Caco-2 (cell line): ENCODE results near the gene CLEC16A. TPM values are rescaled to one million over a fixed set of nuclear protein-coding genes. Genes with fewer than 3 reads are reported as not detected.

Experiments used
- BruUV-seq: library from RNA; stranded (reverse); fragments of 400-500 nt; replicated peaks from 2 replicates; lab custom pipeline; 2021; lab: Mats Ljungman, UMichigan
- CTCF ChIA-PET: fragments of 300-600 bp; sonication (Branson Sonifier 250); formaldehyde crosslinking; loops from one replicate; lab custom pipeline; 2022; ENCODE audit warnings: antibody characterized with exemption; lab: Charles Lee
- POLR2A ChIA-PET: fragments of 300-600 bp; sonication (Branson Sonifier 250); formaldehyde crosslinking; loops from one replicate; lab custom pipeline; 2022; ENCODE audit warnings: antibody characterized with exemption; lab: Charles Lee
- DNase-seq, 2 experiments: peaks; one replicate each; pipeline versions ENCODE4 v3.0.0 to v3.0.0-alpha.2; 2020 to 2022
- H3K27me3 ChIP-seq: replicated peaks from 2 replicates; pipeline ENCODE4 v1.6.0; 2011; ENCODE audit warnings: low read length; ENCODE audit not compliant: control insufficient read depth, insufficient read depth
- H3K36me3 ChIP-seq: 2 replicates; pipeline ENCODE4 v1.5.1; 2011; ENCODE audit warnings: low read length; ENCODE audit not compliant: control insufficient read depth, insufficient read depth
- H3K4me1 ChIP-seq: fragments of 250-450 bp; sonication (Bioruptor Pico); 2 replicates; pipeline ENCODE4 v1.5.1; 2020; ENCODE audit warnings: mild to moderate bottlenecking
- H3K4me3 ChIP-seq: 2 replicates; pipeline ENCODE4 v1.5.1; 2011; ENCODE audit warnings: low read depth, mild to moderate bottlenecking, control low read depth, low read length
- H3K9me3 ChIP-seq: fragments of 250-450 bp; sonication (Bioruptor Pico); 2 replicates; pipeline ENCODE4 v1.5.1; 2020; ENCODE audit warnings: mild to moderate bottlenecking, moderate library complexity
- H3K27ac Mint-ChIP-seq: one replicate; pipeline ENCODE4 v1.8.0; 2022; ENCODE audit warnings: mixed read lengths; ENCODE audit not compliant: unreplicated experiment
- H3K27me3 Mint-ChIP-seq: one replicate; pipeline ENCODE4 v1.8.0; 2022; ENCODE audit warnings: mixed read lengths; ENCODE audit not compliant: insufficient read depth, unreplicated experiment
- H3K36me3 Mint-ChIP-seq: one replicate; pipeline ENCODE4 v1.8.0; 2022; ENCODE audit warnings: mild to moderate bottlenecking, mixed read lengths; ENCODE audit not compliant: insufficient read depth, unreplicated experiment
- H3K4me1 Mint-ChIP-seq: one replicate; pipeline ENCODE4 v1.8.0; 2022; ENCODE audit warnings: low read depth, mixed read lengths; ENCODE audit not compliant: unreplicated experiment
- H3K4me3 Mint-ChIP-seq: one replicate; pipeline ENCODE4 v1.8.0; 2022; ENCODE audit warnings: mild to moderate bottlenecking, moderate library complexity, mixed read lengths; ENCODE audit not compliant: unreplicated experiment
- H3K9me3 Mint-ChIP-seq: one replicate; pipeline ENCODE4 v1.8.0; 2022; ENCODE audit warnings: mixed read lengths; ENCODE audit not compliant: unreplicated experiment
- CTCF ChIP-seq, 2 experiments: fragments of 200-600 bp in 1 of 2; IDR thresholded peaks; 1 replicate in 1 of 2; 2 replicates in 1 of 2; pipeline versions ENCODE4 v1.5.1 to v1.8.0; 2011 to 2022; ENCODE audit warnings: antibody characterized with exemption in 1 of 2, control low read depth in 1 of 2, inconsistent platforms in 1 of 2, low read depth in 1 of 2, low read length in 1 of 2, mild to moderate bottlenecking in 1 of 2, moderate library complexity in 1 of 2; ENCODE audit not compliant: insufficient read depth in 1 of 2, severe bottlenecking in 1 of 2, unreplicated experiment in 1 of 2
- intact Hi-C: fragments of 100-400 bp; cut with micrococcal nuclease; formaldehyde crosslinking; loops from one replicate; pipeline ENCODE4 v1.10.0; 2022; ENCODE audit not compliant: unreplicated experiment
- total RNA-seq: library from RNA; stranded (reverse); gene quantifications from 2 replicates; pipeline ENCODE4 v1.2.3, GENCODE V29; 2022

The CLEC16A gene
- total RNA-seq, 1 experiment from 2014 or later, result 27.0 TPM

- Mint-ChIP-seq H3K27ac (no peak overlapping the region), H3K9me3 (no peaks in the 10 kb centered on the region), H3K4me1 (no peaks in the 10 kb centered on the region), H3K27me3 (no peaks in the 10 kb centered on the region), H3K4me3 (no peak overlapping the region), H3K36me3 (peaks cover 8% of the 10 kb centered on the region)
- no peak for DNase-seq
- Histone ChIP-seq H3K9me3 (no peaks in the 10 kb centered on the region), H3K36me3 (no peaks in the 10 kb centered on the region), H3K27me3 (no peaks in the 10 kb centered on the region), H3K4me3 (no peak overlapping the region), H3K4me1 (peaks cover 13% of the 10 kb centered on the region)
- POLR2A ChIA-PET, result no interaction called here
- intact Hi-C loops, result loop anchor here (10.0 kb wide), 1 partner anchor 147 kb away; the partner anchor contains the start of gene SOCS1
- TF ChIP-seq CTCF (IDR thresholded peaks at IDR 0.05; ENCODE audit: insufficient read depth in 1 of 2, low read depth in 1 of 2, low read length in 1 of 2, severe bottlenecking in 1 of 2, unreplicated experiment in 1 of 2), result no peak
- CTCF ChIA-PET, result no interaction called here
- BruUV-seq, result no TSS peak
Observed at GRCh38 chr16:11107780-11108465, 163.6 kb downstream of the CLEC16A start.

- H3K27me3 Mint-ChIP-seq, result no peaks in the 10 kb centered on the region
- ChIA-PET POLR2A (no interaction called here), CTCF (no interaction called here)
- no peaks in the 10 kb centered on the region for H3K4me1 Mint-ChIP-seq
- no peak overlapping the region for H3K27ac Mint-ChIP-seq
- intact Hi-C loops, result loop anchor here (10.0 kb wide), 1 partner anchor 146 kb away; the partner anchor contains the start of gene SOCS1
- no peak for TF ChIP-seq CTCF (IDR thresholded peaks at IDR 0.05; ENCODE audit: insufficient read depth in 1 of 2, low read depth in 1 of 2, low read length in 1 of 2, severe bottlenecking in 1 of 2, unreplicated experiment in 1 of 2)
- no peaks in the 10 kb centered on the region for H3K9me3 Mint-ChIP-seq
- Histone ChIP-seq H3K27me3 (no peaks in the 10 kb centered on the region), H3K4me1 (peaks cover 12% of the 10 kb centered on the region), H3K36me3 (no peaks in the 10 kb centered on the region), H3K9me3 (no peaks in the 10 kb centered on the region), H3K4me3 (no peak overlapping the region)
- no peak for DNase-seq
- H3K36me3 Mint-ChIP-seq, result peaks cover 8% of the 10 kb centered on the region
- no peak overlapping the region for H3K4me3 Mint-ChIP-seq
- no TSS peak for BruUV-seq
Observed at GRCh38 chr16:11108466-11108805, 164.1 kb downstream of the CLEC16A start.

DNA sequence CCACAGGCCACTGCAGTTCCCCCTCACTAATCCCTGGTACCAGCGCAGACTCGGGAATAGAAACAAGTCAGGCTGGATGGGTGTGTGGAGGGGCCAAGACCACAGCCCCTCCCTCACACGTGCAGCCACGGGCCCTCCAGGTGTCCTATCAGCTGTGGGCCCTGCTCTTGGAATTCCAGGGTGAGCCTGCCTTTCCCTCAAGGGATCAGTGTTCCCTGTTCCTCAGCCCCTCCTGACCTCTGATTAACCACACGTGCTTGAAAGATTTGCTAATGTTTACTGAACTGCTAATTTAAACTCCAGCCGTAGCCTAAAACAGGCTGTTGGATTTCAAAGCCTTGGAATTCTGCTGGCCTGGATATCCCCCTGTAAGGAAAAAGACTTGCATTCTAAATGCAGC, 165.2 kb downstream of the CLEC16A start:
- H3K9me3 Mint-ChIP-seq, result no peaks in the 10 kb centered on the region
- Histone ChIP-seq H3K4me1 (peaks cover 10% of the 10 kb centered on the region), H3K9me3 (no peaks in the 10 kb centered on the region), H3K36me3 (no peaks in the 10 kb centered on the region), H3K27me3 (no peaks in the 10 kb centered on the region), H3K4me3 (no peak overlapping the region)
- BruUV-seq, result no TSS peak
- intact Hi-C loops, result loop anchor here (10.0 kb wide), 1 partner anchor 145 kb away; the partner anchor contains the start of gene SOCS1
- no peak for DNase-seq
- H3K36me3 Mint-ChIP-seq, result peaks cover 8% of the 10 kb centered on the region
- no peak for TF ChIP-seq CTCF (IDR thresholded peaks at IDR 0.05; ENCODE audit: insufficient read depth in 1 of 2, low read depth in 1 of 2, low read length in 1 of 2, severe bottlenecking in 1 of 2, unreplicated experiment in 1 of 2)
- no peak overlapping the region for H3K27ac Mint-ChIP-seq
- CTCF ChIA-PET, result no interaction called here
- no peaks in the 10 kb centered on the region for H3K27me3 Mint-ChIP-seq
- POLR2A ChIA-PET, result no interaction called here
- no peak overlapping the region for H3K4me3 Mint-ChIP-seq
- no peaks in the 10 kb centered on the region for H3K4me1 Mint-ChIP-seq
